Vagina (tissue), 2 donors: ENCODE measurements around the gene MT1B. TPM values are rescaled to one million over a fixed set of nuclear protein-coding genes. Genes with fewer than 3 reads are reported as not detected.
"Not testable (repeated sequence)": the region's sequence is repeated elsewhere in the genome, so short reads cannot be mapped to it uniquely, and the experiment has no call there.

Source experiments
- DNase-seq, 2 donors: peaks; one replicate each; pipeline ENCODE4 v3.0.0-alpha.2; 2017; ENCODE audit errors: extremely low spot score in 2 of 2
- H3K27ac ChIP-seq: fragments of 200-600 bp; sonication (generic); one replicate; pipeline ENCODE4 v1.5.1; 2019
- H3K27me3 ChIP-seq: fragments of 200-600 bp; sonication (generic); one replicate; pipeline ENCODE4 v1.5.1; 2019
- H3K36me3 ChIP-seq, 2 donors: fragments of 200-600 bp; sonication (generic); one replicate each; pipeline ENCODE4 v1.5.1; 2017 to 2019
- H3K4me1 ChIP-seq: fragments of 200-600 bp; sonication (generic); one replicate; pipeline ENCODE4 v1.5.1; 2019
- H3K4me3 ChIP-seq, 2 donors: fragments of 200-600 bp; sonication (generic); 1 replicate in 1 of 2; 2 replicates in 1 of 2; pipeline ENCODE4 v1.5.1; 2016 to 2019
- H3K9me3 ChIP-seq: fragments of 200-600 bp; sonication (generic); one replicate; pipeline ENCODE4 v1.5.1; 2019
- POLR2A ChIP-seq, 2 donors: fragments of 450-650 bp; IDR thresholded peaks; one replicate each; pipeline ENCODE4 v1.6.1; 2017; ENCODE audit warnings: antibody characterized with exemption in 2 of 2, mild to moderate bottlenecking in 2 of 2, moderate library complexity in 2 of 2
- POLR2AphosphoS5 ChIP-seq, 2 donors: sonication (generic); formaldehyde crosslinking; IDR thresholded peaks; one replicate each; pipeline ENCODE4 v1.9.0; 2017; ENCODE audit warnings: antibody characterized with exemption in 2 of 2, mild to moderate bottlenecking in 2 of 2, low read depth in 1 of 2; ENCODE audit not compliant: insufficient read depth in 1 of 2
- intact Hi-C: fragments of 100-400 bp; cut with DNase I; formaldehyde crosslinking; loops from one replicate; pipeline ENCODE4 v1.15.1; 2023
- total RNA-seq: library from RNA; depleted of rRNA; stranded (reverse); fragments of >200 nt; gene quantifications from one replicate; pipeline ENCODE4 v1.2.3, GENCODE V29; 2016
- TF ChIP-seq, protein P1 (sequence below), 3 experiments: fragments of 450-650 bp in 2 of 3; fragments of 200-600 bp in 1 of 3; sonication (generic) in 1 of 3; IDR thresholded peaks; one replicate each; pipeline ENCODE4 v1.5.1; 2017 to 2019; ENCODE audit warnings: antibody characterized with exemption in 3 of 3, mild to moderate bottlenecking in 2 of 3, moderate library complexity in 2 of 3

The MT1B gene
- total RNA-seq, 1 donor from 2014 or later: not detected

- Histone ChIP-seq H3K4me1 (peaks cover 17% of the 10 kb centered on the region), H3K27me3 (no peaks in the 10 kb centered on the region), H3K4me3 (peak overlapping the region in 1 of 2 donors; percentile 52), H3K36me3 (no peaks in the 10 kb centered on the region), H3K9me3 (no peaks in the 10 kb centered on the region), H3K27ac (no peak overlapping the region)
- no peak for DNase-seq
- intact Hi-C loops: no loop called here
- TF ChIP-seq POLR2AphosphoS5 (IDR thresholded peaks at IDR 0.05; ENCODE audit: insufficient read depth in 1 of 2, low read depth in 1 of 2) (no peak), POLR2A (IDR thresholded peaks at IDR 0.05) (no peak)
- TF ChIP-seq, protein P1, sequence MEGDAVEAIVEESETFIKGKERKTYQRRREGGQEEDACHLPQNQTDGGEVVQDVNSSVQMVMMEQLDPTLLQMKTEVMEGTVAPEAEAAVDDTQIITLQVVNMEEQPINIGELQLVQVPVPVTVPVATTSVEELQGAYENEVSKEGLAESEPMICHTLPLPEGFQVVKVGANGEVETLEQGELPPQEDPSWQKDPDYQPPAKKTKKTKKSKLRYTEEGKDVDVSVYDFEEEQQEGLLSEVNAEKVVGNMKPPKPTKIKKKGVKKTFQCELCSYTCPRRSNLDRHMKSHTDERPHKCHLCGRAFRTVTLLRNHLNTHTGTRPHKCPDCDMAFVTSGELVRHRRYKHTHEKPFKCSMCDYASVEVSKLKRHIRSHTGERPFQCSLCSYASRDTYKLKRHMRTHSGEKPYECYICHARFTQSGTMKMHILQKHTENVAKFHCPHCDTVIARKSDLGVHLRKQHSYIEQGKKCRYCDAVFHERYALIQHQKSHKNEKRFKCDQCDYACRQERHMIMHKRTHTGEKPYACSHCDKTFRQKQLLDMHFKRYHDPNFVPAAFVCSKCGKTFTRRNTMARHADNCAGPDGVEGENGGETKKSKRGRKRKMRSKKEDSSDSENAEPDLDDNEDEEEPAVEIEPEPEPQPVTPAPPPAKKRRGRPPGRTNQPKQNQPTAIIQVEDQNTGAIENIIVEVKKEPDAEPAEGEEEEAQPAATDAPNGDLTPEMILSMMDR (IDR thresholded peaks at IDR 0.05): no peak
Measured at GRCh38 chr16:56618138-56618537, 33.5 kb upstream of the MT1B start.

- no peaks in the 10 kb centered on the region for H3K27me3 ChIP-seq
- H3K4me1 ChIP-seq: peaks cover 22% of the 10 kb centered on the region
- TF ChIP-seq POLR2AphosphoS5 (IDR thresholded peaks at IDR 0.05; ENCODE audit: insufficient read depth in 1 of 2, low read depth in 1 of 2): no peak
- TF ChIP-seq, protein P1 (IDR thresholded peaks at IDR 0.05): no peak
- TF ChIP-seq POLR2A (IDR thresholded peaks at IDR 0.05): no peak
- intact Hi-C loops: no loop called here
- no peak overlapping the region for H3K27ac ChIP-seq
- no peak for DNase-seq
- H3K9me3 ChIP-seq: no peaks in the 10 kb centered on the region
- H3K4me3 ChIP-seq: no peak overlapping the region
- no peaks in the 10 kb centered on the region for H3K36me3 ChIP-seq
Measured at GRCh38 chr16:56620339-56620897, 31.3 kb upstream of the MT1B start.

GRCh38 chr16:56621665-56622445 is 29.8 kb upstream of the MT1B start:
- peaks cover 28% of the 10 kb centered on the region for H3K4me1 ChIP-seq
- H3K4me3 ChIP-seq, H3K36me3 ChIP-seq, H3K27me3 ChIP-seq, intact Hi-C loops, DNase-seq, H3K27ac ChIP-seq, H3K9me3 ChIP-seq: not testable (repeated sequence)

GRCh38 chr16:56623184-56623583 is 28.5 kb upstream of the MT1B start:
- not testable (repeated sequence) for DNase-seq

GRCh38 chr16:56623637-56624036 is 28.0 kb upstream of the MT1B start:
- no peak overlapping the region for H3K27ac ChIP-seq
- H3K27me3 ChIP-seq: no peaks in the 10 kb centered on the region
- H3K9me3 ChIP-seq: no peaks in the 10 kb centered on the region
- intact Hi-C loops: loop anchor here (2.0 kb wide), 1 partner anchor 13 kb away; no protein-coding TSS in a partner anchor
- H3K4me1 ChIP-seq: peaks cover 17% of the 10 kb centered on the region
- DNase-seq: no peak
- H3K4me3 ChIP-seq: no peak overlapping the region
- no peaks in the 10 kb centered on the region for H3K36me3 ChIP-seq
- TF ChIP-seq, protein P1 (IDR thresholded peaks at IDR 0.05): no peak
- TF ChIP-seq POLR2AphosphoS5 (IDR thresholded peaks at IDR 0.05; ENCODE audit: insufficient read depth in 1 of 2, low read depth in 1 of 2) (no peak), POLR2A (IDR thresholded peaks at IDR 0.05) (no peak)

More at GRCh38 chr16:56623184-56623583, 28.5 kb upstream of the MT1B start:
- H3K27ac ChIP-seq, H3K27me3 ChIP-seq, H3K9me3 ChIP-seq, intact Hi-C loops, H3K4me3 ChIP-seq, H3K36me3 ChIP-seq: not testable (repeated sequence)
- peaks cover 19% of the 10 kb centered on the region for H3K4me1 ChIP-seq
